Measurements from ENCODE around the gene BCDIN3D. TPM values are rescaled to one million over a fixed set of nuclear protein-coding genes. Genes with fewer than 3 reads are reported as not detected.

Gene BCDIN3D
- total and polyA plus RNA-seq, 4 donors: 2.6 to 4.4 (median 3.0) TPM

- Histone ChIP-seq H3K9me3 (ENCODE audit: control insufficient read depth in 4 of 4, insufficient read depth in 3 of 4, low read length in 3 of 4) (no peaks in the 10 kb centered on the region), H3K36me3 (ENCODE audit: control insufficient read depth in 4 of 4, insufficient read depth in 4 of 4, low read length in 4 of 4) (peaks cover 0 to 3% (median 2%) of the 10 kb centered on the region in 4 donors), H3K27ac (ENCODE audit: low read depth in 1 of 2, low read length in 1 of 2) (peak overlapping the region; percentile 89 to 96), H3K4me3 (peak overlapping the region; percentile 71), H3K4me1 (ENCODE audit: control insufficient read depth in 5 of 5, insufficient read depth in 5 of 5, low read length in 5 of 5) (peaks cover 12 to 38% (median 22%) of the 10 kb centered on the region in 5 donors), H3K9ac (ENCODE audit: insufficient read depth in 1 of 2, low read length in 2 of 2) (peak overlapping the region; percentile 8 to 45), H3K27me3 (ENCODE audit: control insufficient read depth in 3 of 3, insufficient read depth in 3 of 3, low read length in 2 of 3) (no peaks in the 10 kb centered on the region)
- ATAC-seq (ENCODE audit: insufficient read depth, low FRiP score) (peak; percentile 55), DNase-seq (peak; percentile 82)
- TF ChIP-seq CTCF (IDR thresholded peaks at IDR 0.05; ENCODE audit: control extremely low read depth, extremely low read depth): no peak
- WGBS, 2 donors: 5 to 8% methylated on average over 28 to 38 of the region's 38 CpGs
These were observed 15.4 kb downstream of the BCDIN3D start for GRCh38 chr12:49827401-49828099.

GRCh38 chr12:49827051-49827400, 15.9 kb downstream of the BCDIN3D start:
- peak overlapping the region; percentile 89 to 96 for H3K27ac ChIP-seq (ENCODE audit: low read depth in 1 of 2, low read length in 1 of 2)
- DNase-seq (no peak), ATAC-seq (ENCODE audit: insufficient read depth, low FRiP score) (no peak)
- TF ChIP-seq CTCF (IDR thresholded peaks at IDR 0.05; ENCODE audit: control extremely low read depth, extremely low read depth): no peak
- H3K9me3 ChIP-seq (ENCODE audit: control insufficient read depth in 4 of 4, insufficient read depth in 3 of 4, low read length in 3 of 4): no peaks in the 10 kb centered on the region
- H3K36me3 ChIP-seq (ENCODE audit: control insufficient read depth in 4 of 4, insufficient read depth in 4 of 4, low read length in 4 of 4): peaks cover 0 to 4% (median 3%) of the 10 kb centered on the region in 4 donors
- peak overlapping the region; percentile 71 for H3K4me3 ChIP-seq
- no peaks in the 10 kb centered on the region for H3K27me3 ChIP-seq (ENCODE audit: control insufficient read depth in 3 of 3, insufficient read depth in 3 of 3, low read length in 2 of 3)
- peak overlapping the region; percentile 8 to 45 for H3K9ac ChIP-seq (ENCODE audit: insufficient read depth in 1 of 2, low read length in 2 of 2)
- H3K4me1 ChIP-seq (ENCODE audit: control insufficient read depth in 5 of 5, insufficient read depth in 5 of 5, low read length in 5 of 5): peaks cover 12 to 38% (median 22%) of the 10 kb centered on the region in 5 donors
- WGBS, 2 donors: 47 to 52% methylated on average over 6 of the region's 6 CpGs

- H3K27me3 ChIP-seq (ENCODE audit: control insufficient read depth in 3 of 3, insufficient read depth in 3 of 3, low read length in 2 of 3): no peaks in the 10 kb centered on the region
- no peaks in the 10 kb centered on the region for H3K9me3 ChIP-seq (ENCODE audit: control insufficient read depth in 4 of 4, insufficient read depth in 3 of 4, low read length in 3 of 4)
- H3K9ac ChIP-seq (ENCODE audit: insufficient read depth in 1 of 2, low read length in 2 of 2): no peak overlapping the region
- ATAC-seq (ENCODE audit: insufficient read depth, low FRiP score) (no peak), DNase-seq (peak; percentile 67 to 82 (median 68))
- H3K27ac ChIP-seq (ENCODE audit: low read depth in 1 of 2, low read length in 1 of 2): peak overlapping the region; percentile 39 to 63
- TF ChIP-seq CTCF (IDR thresholded peaks at IDR 0.05; ENCODE audit: control extremely low read depth, extremely low read depth): no peak
- WGBS, 2 donors: 73 to 80% methylated on average over 4 of the region's 4 CpGs
- H3K4me1 ChIP-seq (ENCODE audit: control insufficient read depth in 5 of 5, insufficient read depth in 5 of 5, low read length in 5 of 5): peaks cover 14 to 38% (median 22%) of the 10 kb centered on the region in 5 donors
- H3K36me3 ChIP-seq (ENCODE audit: control insufficient read depth in 4 of 4, insufficient read depth in 4 of 4, low read length in 4 of 4): peaks cover 0 to 6% (median 3%) of the 10 kb centered on the region in 4 donors
- H3K4me3 ChIP-seq: no peak overlapping the region
These were observed 16.9 kb downstream of the BCDIN3D start for GRCh38 chr12:49825971-49826421.

Data from lung (tissue), 12 donors.